Measurements from ENCODE around the gene CEP162. TPM values are rescaled to one million over a fixed set of nuclear protein-coding genes. Genes with fewer than 3 reads are reported as not detected.
"Not testable (repeated sequence)": the region's sequence is repeated elsewhere in the genome, so short reads cannot be mapped to it uniquely, and the experiment has no call there.

The CEP162 gene
- total RNA-seq, 1 donor from 2014 or later = 28.8 TPM

GRCh38 chr6:84107495-84107894 lies 119.9 kb downstream of the CEP162 start:
- Histone ChIP-seq H2AFZ (replicated peaks) (no peak overlapping the region), H3K27me3 (no peaks in the 10 kb centered on the region), H3K4me2 (no peak overlapping the region), H3K79me2 (ENCODE audit: low read depth) (no peaks in the 10 kb centered on the region), H3K27ac (no peak overlapping the region), H3K9ac (no peak overlapping the region), H4K20me1 (ENCODE audit: low read depth) (no peaks in the 10 kb centered on the region), H3K4me1 (no peaks in the 10 kb centered on the region), H3K36me3 (no peaks in the 10 kb centered on the region), H3K9me3 (ENCODE audit: low read depth) (no peaks in the 10 kb centered on the region), H3F3A (ENCODE audit: low read depth) (no peaks in the 10 kb centered on the region), H3K4me3 (no peak overlapping the region)
- Mint-ChIP-seq H3K9me3 (peaks cover 6% of the 10 kb centered on the region), H3K4me3 (no peak overlapping the region), H3K4me1 (no peaks in the 10 kb centered on the region), H3K27ac (no peak overlapping the region), H3K27me3 (ENCODE audit: insufficient read depth, low read depth) (no peaks in the 10 kb centered on the region), H3K36me3 (no peaks in the 10 kb centered on the region)
- TF ChIP-seq EZH2phosphoT487 (IDR thresholded peaks at IDR 0.05) (no peak), CTCF (IDR thresholded peaks at IDR 0.05) (no peak), EZH2 (IDR thresholded peaks at IDR 0.05) (no peak)
- DNase-seq (ENCODE audit: low spot score) = no peak

- H4K20me1 ChIP-seq (ENCODE audit: low read depth); H3K4me3 Mint-ChIP-seq; H3K4me1 Mint-ChIP-seq; H3K79me2 ChIP-seq (ENCODE audit: low read depth); H3K4me2 ChIP-seq; H3F3A ChIP-seq (ENCODE audit: low read depth); H3K36me3 ChIP-seq; H3K9me3 Mint-ChIP-seq; H2AFZ ChIP-seq (replicated peaks); H3K4me1 ChIP-seq; H3K4me3 ChIP-seq; H3K27me3 Mint-ChIP-seq (ENCODE audit: insufficient read depth, low read depth); H3K9me3 ChIP-seq (ENCODE audit: low read depth); H3K36me3 Mint-ChIP-seq; H3K9ac ChIP-seq; H3K27ac ChIP-seq; H3K27ac Mint-ChIP-seq; H3K27me3 ChIP-seq; DNase-seq (ENCODE audit: low spot score): not testable (repeated sequence)
Measured at GRCh38 chr6:84105215-84105924, 122.1 kb downstream of the CEP162 start.

- Histone ChIP-seq H3K79me2 (ENCODE audit: low read depth) (no peaks in the 10 kb centered on the region), H3K4me1 (no peaks in the 10 kb centered on the region), H3K27ac (no peak overlapping the region), H3K9me3 (ENCODE audit: low read depth) (no peaks in the 10 kb centered on the region), H3K4me2 (no peak overlapping the region), H2AFZ (replicated peaks) (no peak overlapping the region), H4K20me1 (ENCODE audit: low read depth) (no peaks in the 10 kb centered on the region), H3K27me3 (no peaks in the 10 kb centered on the region), H3K4me3 (no peak overlapping the region), H3K36me3 (no peaks in the 10 kb centered on the region), H3K9ac (no peak overlapping the region), H3F3A (ENCODE audit: low read depth) (no peaks in the 10 kb centered on the region)
- Mint-ChIP-seq H3K27ac (no peak overlapping the region), H3K9me3 (peaks cover 6% of the 10 kb centered on the region), H3K4me3 (no peak overlapping the region), H3K4me1 (no peaks in the 10 kb centered on the region), H3K36me3 (no peaks in the 10 kb centered on the region), H3K27me3 (ENCODE audit: insufficient read depth, low read depth) (no peaks in the 10 kb centered on the region)
- DNase-seq (ENCODE audit: low spot score) = no peak
- TF ChIP-seq CTCF (IDR thresholded peaks at IDR 0.05) = no peak
- no peak for TF ChIP-seq EZH2 (IDR thresholded peaks at IDR 0.05)
- no peak for TF ChIP-seq EZH2phosphoT487 (IDR thresholded peaks at IDR 0.05)
Measured at GRCh38 chr6:84103029-84103428, 124.4 kb downstream of the CEP162 start.

- Mint-ChIP-seq H3K9me3 (no peaks in the 10 kb centered on the region), H3K4me3 (no peak overlapping the region), H3K36me3 (no peaks in the 10 kb centered on the region), H3K27me3 (ENCODE audit: insufficient read depth, low read depth) (peaks cover 2% of the 10 kb centered on the region), H3K27ac (no peak overlapping the region), H3K4me1 (no peaks in the 10 kb centered on the region)
- no peaks in the 10 kb centered on the region for H3F3A ChIP-seq (ENCODE audit: low read depth)
- TF ChIP-seq CTCF (IDR thresholded peaks at IDR 0.05) (no peak), EZH2phosphoT487 (IDR thresholded peaks at IDR 0.05) (no peak), EZH2 (IDR thresholded peaks at IDR 0.05) (no peak)
- no peaks in the 10 kb centered on the region for H4K20me1 ChIP-seq (ENCODE audit: low read depth)
- no peaks in the 10 kb centered on the region for H3K27me3 ChIP-seq
- H3K4me2 ChIP-seq = no peak overlapping the region
- no peaks in the 10 kb centered on the region for H3K79me2 ChIP-seq (ENCODE audit: low read depth)
- no peak for DNase-seq (ENCODE audit: low spot score)
- H3K36me3 ChIP-seq = no peaks in the 10 kb centered on the region
- H2AFZ ChIP-seq (replicated peaks) = no peak overlapping the region
- H3K27ac ChIP-seq = no peak overlapping the region
- no peak overlapping the region for H3K4me3 ChIP-seq
- no peaks in the 10 kb centered on the region for H3K4me1 ChIP-seq
- no peaks in the 10 kb centered on the region for H3K9me3 ChIP-seq (ENCODE audit: low read depth)
- no peak overlapping the region for H3K9ac ChIP-seq
Measured at GRCh38 chr6:84095156-84095555, 132.3 kb downstream of the CEP162 start.

All from neural progenitor cell (in vitro differentiated cells).